NCI-H1694 treated with DMSO at 0.1 percent for 48 hours (cell line): ENCODE measurements around the gene CORT.
"Not testable (repeated sequence)": the region's sequence is repeated elsewhere in the genome, so short reads cannot be mapped to it uniquely, and the experiment has no call there.

Experiments
- DNase-seq: peaks from one replicate; lab custom pipeline; 2025; lab: John Stamatoyannopoulos, UW

Gene CORT

DNA sequence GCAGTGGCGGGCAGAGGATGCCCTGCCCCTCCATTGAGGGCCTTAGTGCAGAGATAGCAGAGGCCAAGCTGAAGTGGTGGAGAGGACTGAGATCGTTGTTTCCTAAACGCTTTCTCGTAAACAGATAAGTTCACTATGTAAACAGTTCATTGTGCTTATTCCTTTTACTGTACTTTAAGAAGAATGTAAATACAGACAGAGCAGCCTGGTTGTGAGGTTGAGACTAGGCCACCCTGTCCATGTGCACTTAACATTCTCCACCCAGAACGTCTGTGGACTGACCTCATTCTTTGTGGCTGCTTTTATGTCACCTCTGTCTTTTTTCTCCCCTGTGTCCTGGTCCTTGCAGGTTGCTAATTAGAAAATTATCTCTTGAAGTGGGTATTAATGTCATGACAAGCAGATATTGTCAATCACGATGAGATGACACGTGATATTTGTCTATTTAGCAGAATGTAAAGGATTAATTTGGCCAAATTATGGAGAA, 11.1 kb upstream of the CORT start:
- no peak for DNase-seq

GRCh38 chr1:10440305-10440704, 9.5 kb upstream of the CORT start:
- no peak for DNase-seq

DNA sequence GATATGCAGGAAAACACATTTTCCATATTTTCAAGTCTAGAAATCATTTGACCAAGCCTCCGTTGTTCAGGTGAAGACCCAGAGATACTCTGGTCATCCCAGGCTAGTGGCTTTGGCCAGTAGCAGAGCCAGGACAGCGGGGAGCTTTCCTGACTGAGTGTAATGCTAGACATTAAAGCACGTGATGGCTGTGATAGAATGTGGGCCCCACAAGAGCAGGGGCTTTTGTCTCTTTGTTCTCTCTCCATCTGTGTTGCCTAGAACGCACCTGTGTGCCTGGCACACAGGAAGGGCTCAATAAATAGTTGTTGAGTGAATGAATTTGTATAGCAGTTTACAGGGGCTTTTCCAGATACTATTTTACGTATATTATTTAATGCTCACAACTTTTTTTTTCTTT, 9.0 kb upstream of the CORT start:
- no peak for DNase-seq

DNA sequence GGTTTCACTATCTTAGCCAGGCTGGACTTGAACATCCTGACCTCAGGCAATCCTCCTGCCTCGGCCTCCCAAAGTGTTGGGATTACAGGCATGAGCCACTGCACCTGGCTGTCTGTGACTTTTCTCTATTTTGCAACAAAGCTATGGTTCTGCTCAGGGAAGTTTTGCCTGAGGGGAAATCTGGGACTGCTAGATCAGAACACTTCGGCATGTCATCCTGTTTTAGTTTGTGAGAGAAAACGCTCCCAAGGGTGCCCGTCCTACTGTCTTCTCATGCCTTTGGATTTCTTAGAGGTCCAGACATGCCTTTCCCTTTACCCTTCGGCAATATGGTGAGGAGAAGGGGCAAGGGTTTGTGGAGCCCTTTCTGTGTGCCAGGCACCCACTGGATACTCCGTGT, 5.6 kb upstream of the CORT start:
- no peak for DNase-seq

DNA sequence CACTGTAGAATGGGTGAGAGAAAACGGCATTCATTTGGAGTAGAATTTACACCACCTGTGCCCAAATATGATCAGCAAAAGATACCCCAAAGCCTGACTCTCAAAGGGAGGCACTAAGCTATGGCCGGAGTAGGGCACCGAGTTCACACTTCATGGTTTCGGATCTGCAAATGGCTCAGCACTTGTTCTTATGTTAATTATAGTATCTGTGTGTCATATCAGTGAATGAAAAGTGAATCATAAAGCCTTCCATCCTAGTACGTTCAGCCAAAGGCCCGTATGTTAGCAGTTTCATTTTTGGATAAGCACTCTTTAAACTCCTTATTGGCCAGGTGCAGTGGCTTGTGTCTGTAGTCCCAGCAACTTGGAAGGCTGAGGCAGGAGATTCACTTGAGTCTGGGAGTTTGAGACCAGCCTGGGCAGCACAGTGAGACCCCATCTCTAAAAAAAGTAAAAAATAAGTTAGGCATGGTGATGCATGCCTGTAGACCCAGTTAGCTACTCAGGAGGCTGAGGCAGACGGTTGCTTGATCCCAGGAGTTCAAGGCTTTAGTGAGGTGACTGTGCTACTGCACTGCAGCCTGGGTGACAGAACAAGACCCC, 4.9 kb upstream of the CORT start:
- DNase-seq: no peak

DNA sequence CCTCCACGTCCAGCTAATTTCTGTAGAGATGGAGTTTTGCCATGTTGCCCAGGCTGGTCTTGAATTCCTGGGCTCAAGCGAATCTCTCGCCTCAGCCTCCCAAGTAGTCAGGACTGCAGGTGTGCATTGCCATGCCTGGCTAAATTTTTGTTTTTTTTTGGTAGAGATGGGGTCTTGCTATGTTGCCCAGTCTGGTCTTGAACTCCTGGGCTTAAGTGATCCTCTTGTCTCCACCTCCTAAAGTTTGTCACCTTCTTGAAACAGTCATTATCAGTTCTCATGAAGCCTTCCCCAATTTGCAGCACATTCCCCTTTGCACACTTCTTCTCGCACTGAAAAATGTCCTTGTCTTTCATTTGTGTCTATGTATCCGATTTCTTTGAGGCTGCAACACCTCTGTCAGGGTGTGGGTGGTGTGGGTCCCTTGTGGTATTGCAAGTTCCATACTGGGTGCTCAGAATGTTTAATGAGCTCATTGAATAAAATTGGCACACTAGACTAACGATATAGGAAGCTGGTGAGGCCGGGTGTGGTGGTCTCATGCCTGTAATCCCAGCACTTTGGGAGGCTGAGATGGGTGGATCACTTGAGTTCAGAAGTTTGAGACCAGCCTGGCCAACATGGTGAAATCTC, 2.9 kb upstream of the CORT start:
- no peak for DNase-seq

DNA sequence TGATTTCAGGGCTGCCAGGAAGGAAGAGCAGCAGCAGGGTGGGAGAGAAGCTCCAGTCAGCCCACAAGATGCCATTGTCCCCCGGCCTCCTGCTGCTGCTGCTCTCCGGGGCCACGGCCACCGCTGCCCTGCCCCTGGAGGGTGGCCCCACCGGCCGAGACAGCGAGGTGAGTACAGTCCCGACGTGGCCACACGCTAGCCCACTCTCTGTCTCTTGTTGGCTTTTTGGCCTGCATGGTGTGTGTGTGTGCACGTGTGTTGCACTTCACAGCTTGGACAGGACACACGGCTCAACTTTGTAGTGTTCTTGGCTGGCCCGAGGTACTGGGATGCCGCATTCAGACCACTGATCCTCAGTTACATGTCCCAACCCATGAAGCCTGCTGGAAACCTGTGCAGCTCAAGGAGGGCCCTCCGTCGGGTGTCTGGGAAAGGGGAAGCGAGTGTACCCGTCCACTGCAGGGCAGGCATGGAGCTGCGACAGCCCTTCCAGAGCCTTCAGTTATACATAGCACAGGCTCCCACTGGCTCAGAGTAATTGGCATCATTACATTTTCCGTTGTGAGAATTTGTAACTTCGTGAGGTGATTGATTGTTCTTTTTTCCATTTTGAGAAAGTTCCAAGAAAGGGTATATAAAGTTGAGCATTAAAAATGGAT, 454 bp downstream of the CORT start:
- DNase-seq: no peak

GRCh38 chr1:10450836-10451235, 1.0 kb downstream of the CORT start:
- DNase-seq: no peak

DNA sequence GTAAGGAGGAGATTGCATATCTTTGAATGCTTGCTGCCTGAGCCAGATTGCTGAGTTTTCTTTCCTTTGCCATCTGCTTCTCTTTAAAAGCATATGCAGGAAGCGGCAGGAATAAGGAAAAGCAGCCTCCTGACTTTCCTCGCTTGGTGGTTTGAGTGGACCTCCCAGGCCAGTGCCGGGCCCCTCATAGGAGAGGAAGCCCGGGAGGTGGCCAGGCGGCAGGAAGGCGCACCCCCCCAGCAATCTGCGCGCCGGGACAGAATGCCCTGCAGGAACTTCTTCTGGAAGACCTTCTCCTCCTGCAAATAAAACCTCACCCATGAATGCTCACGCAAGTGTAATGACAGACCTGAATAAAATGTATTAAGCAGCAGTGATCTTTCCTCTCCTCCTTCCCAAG, 1.5 kb downstream of the CORT start:
- DNase-seq: no peak

- no peak for DNase-seq
These were observed 6.2 kb downstream of the CORT start for GRCh38 chr1:10456048-10456447.

DNA sequence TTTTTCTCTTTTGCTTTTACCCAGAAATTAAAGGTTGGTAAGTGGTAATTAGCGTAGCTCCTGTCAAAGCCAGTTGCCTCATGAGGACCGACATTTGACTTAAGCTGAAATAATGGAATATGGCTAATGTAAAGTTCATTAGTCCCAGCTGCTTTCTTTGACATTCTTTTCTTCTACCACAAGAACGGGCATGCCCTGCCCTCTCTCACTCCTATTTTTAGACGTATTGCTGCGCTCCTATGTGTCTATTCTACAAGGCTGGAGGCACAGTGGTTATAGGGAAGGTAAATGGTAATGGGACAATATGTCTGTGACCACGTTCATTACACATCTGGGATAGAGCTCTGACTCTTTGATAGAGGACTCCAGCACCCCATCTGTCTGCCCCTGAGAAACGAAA, 6.8 kb downstream of the CORT start:
- DNase-seq: no peak

DNA sequence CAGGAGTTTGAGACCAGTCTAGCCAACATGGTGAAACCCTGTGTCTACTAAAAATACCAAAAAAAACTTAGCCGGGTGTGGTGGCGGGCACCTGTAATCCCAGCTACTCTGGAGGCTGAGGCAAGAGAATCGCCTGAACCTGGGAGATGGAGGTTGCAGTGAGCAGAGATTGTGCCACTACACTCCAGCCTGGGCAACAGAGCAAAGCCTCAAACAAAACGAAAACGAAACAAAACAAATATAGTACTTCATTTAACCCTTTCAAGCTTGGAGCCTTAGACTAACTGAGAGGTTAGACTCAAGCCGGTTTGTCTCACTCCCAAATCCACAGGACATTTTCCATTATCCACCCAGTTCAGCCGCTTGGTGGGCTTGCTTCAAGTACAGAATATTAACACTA, 7.6 kb downstream of the CORT start:
- not testable (repeated sequence) for DNase-seq

GRCh38 chr1:10457875-10458274, 8.0 kb downstream of the CORT start:
- DNase-seq: no peak

GRCh38 chr1:10459184-10459583, 9.4 kb downstream of the CORT start:
- DNase-seq: no peak

DNA sequence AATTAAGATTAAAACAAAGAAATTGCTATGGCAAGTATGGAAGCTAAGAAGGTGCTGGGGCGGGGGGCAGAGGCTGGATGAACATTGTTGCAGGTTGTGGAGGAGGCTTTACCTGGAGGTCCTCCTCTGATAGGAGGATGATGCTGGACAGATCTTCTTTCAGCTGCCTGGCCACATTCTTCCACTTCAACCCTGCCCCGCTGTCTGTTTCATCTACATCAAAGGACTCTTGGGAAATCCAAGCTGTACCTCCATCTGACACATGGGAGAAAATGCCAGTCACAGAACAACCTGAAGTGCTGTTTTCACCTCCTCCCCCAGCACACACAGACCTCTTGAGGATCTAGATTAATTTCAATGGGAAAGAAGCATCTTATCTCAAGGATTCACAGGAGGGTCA, 17.2 kb downstream of the CORT start:
- DNase-seq: no peak

DNA sequence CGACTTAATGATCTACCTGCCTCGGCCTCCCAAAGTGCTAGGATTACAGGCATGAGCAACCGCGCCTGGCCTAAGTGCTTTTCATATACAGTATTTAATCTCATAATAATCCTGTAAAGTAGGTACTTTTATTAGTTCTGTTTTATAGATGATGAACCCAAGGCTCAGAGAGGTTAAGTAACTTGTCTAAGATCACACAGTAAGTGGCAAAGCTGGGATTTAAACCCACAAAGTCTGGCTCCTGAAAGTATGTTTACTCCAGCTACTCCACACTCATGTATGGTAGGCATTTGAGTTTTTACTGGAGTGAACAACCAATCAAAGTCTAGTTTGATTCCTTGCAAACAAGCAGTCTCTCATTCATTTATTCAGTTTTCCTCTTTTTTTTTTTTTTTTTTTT, 20.2 kb downstream of the CORT start:
- DNase-seq: no peak

DNA sequence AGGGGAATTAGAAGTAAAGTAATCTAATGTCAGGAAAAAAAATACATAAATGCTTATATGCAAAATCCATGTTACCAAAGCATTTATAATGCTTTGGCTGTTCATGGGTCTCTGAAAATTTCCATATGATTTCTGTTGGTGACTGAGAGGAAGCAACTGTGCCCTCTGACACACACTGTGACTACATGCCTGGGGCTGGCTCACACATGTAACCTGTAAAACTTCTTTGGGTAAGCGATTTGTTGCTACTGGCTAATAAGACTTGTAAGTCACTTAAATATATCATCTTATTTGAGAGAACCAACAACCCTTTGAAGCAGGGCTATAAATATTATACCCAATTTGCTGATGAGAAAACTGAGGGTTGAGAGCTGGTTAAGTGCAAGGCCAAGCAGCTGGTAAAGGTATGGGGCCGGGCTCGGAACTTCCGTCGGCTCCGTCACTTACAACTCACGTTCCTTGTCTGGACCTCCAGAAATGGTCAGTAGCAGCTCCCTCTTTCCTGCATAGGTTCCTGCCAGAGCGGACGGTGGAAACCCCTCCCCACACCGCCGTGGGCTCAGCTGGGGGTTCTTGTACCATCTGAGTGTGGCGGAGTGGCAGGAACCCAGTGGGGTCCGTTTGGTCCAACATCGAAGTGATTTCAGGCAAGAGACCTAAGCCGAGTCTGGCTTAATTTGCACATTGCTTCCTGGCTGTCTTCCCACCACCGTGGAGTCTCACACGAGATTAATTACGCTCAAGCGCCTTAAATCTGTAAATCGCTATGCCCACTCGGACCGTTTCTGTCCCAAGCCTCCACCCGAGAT, 21.8 kb downstream of the CORT start:
- no peak for DNase-seq

GRCh38 chr1:10472220-10473144, 22.7 kb downstream of the CORT start, which contains the start of gene DFFA:
TSS of gene DFFA (minus strand) at chr1:10472529. CDS start at chr1:10472458, 71 bp downstream.
- peak; percentile 94 for DNase-seq

DNA sequence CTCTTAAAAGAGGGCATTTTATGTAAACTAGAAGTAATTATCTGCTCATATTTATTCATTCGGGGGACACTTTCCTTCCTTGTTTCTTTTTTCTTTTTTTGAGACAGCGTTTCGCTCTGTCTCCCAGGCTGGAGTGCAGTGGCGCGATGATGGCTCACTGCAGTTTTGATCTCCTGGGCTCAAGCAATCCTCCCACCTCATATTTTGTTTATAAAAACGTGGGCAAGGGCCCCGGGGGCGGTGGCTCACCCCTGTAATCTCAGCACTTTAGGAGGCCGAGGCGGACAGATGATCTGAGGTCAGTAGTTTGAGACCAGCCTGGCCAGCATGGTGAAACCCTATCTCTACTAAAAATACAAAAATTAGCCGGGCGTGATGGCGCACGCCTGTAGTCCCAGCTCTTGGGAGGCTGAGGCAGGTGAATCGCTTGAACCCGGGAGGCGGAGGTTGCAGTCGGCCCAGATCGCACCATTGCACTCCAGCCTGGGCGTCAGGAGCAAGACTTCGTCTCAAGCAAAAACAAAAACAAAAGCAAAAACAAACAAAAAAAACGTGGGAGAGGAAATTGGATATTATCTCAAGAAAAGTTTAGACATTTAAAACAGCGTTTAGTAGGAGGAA, 23.4 kb downstream of the CORT start:
- DNase-seq: no peak

- DNase-seq: not testable (repeated sequence)
These were observed 24.4 kb downstream of the CORT start for GRCh38 chr1:10474309-10474612.
